Ishikawa (cell line): ENCODE measurements around the gene FAM117B.

Source experiments
- CREB1 ChIP-seq: IDR thresholded peaks from 2 replicates; pipeline ENCODE4 v1.6.1; 2012; ENCODE audit warnings: low read depth
- EP300 ChIP-seq: IDR thresholded peaks from 2 replicates; pipeline ENCODE4 v1.6.1; 2012; ENCODE audit warnings: borderline replicate concordance
- MAX ChIP-seq: IDR thresholded peaks from 2 replicates; pipeline ENCODE4 v1.6.1; 2012
- NFIC ChIP-seq: IDR thresholded peaks from 2 replicates; pipeline ENCODE4 v1.6.1; 2012
- RAD21 ChIP-seq: IDR thresholded peaks from 2 replicates; pipeline ENCODE4 v1.6.1; 2012; ENCODE audit warnings: low read depth
- TAF1 ChIP-seq: IDR thresholded peaks from 2 replicates; pipeline ENCODE4 v1.6.1; 2012; ENCODE audit warnings: low read depth, mild to moderate bottlenecking
- TCF12 ChIP-seq: IDR thresholded peaks from 2 replicates; pipeline ENCODE4 v1.6.1; 2012; ENCODE audit warnings: low read depth
- TEAD4 ChIP-seq: IDR thresholded peaks from 2 replicates; pipeline ENCODE4 v1.6.1; 2012
- ZBTB7A ChIP-seq: IDR thresholded peaks from 2 replicates; pipeline ENCODE4 v1.6.1; 2012; ENCODE audit warnings: low read depth

- TF ChIP-seq TCF12 (no peak), TEAD4 (no peak), MAX (no peak), NFIC (no peak), EP300 (no peak), RAD21 (no peak), CREB1 (no peak), TAF1 (no peak), ZBTB7A (no peak)
These were observed 58.7 kb downstream of the FAM117B start for GRCh38 chr2:202693503-202693902.
